Frontal cortex (tissue), 4 donors: ENCODE measurements around the gene MLN. TPM values are rescaled to one million over a fixed set of nuclear protein-coding genes. Genes with fewer than 3 reads are reported as not detected.

Experiments
- DNase-seq, 2 donors: peaks; one replicate each; pipeline ENCODE4 v3.0.0; 2012; ENCODE audit warnings: low spot score in 2 of 2
- FAIRE-seq: peaks from 2 replicates; lab custom pipeline; 2012; peaks lifted over from hg19 to GRCh38; lab: Jason Lieb, UNC
- total RNA-seq: library from RNA; depleted of rRNA; stranded (reverse); fragments of >200 nt; gene quantifications from one replicate; pipeline ENCODE4 v1.2.3, GENCODE V29; 2014
- donor health status: control.
- donor health status: control.
- donor health status: control.

The MLN gene
- total RNA-seq, 1 donor from 2014 or later = not detected

DNA sequence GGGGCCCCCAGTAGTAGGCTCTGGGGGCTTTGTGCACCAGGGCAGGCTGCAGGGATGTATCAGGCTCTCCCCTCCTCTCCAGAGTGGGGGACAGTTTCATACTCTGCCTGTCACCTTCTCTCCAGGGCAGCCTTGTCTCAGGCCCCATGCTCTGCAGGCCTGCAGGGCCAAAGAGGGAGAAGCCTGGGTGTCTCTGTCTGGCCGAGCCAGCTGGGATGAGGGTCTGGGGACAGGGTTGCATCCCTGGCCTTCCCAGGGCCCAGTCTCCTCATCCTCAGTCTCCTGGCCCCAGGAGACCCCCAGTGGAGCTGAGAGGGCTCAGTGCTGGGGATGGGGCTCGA is 42.3 kb downstream of the MLN start:
- FAIRE-seq = no peak

DNA sequence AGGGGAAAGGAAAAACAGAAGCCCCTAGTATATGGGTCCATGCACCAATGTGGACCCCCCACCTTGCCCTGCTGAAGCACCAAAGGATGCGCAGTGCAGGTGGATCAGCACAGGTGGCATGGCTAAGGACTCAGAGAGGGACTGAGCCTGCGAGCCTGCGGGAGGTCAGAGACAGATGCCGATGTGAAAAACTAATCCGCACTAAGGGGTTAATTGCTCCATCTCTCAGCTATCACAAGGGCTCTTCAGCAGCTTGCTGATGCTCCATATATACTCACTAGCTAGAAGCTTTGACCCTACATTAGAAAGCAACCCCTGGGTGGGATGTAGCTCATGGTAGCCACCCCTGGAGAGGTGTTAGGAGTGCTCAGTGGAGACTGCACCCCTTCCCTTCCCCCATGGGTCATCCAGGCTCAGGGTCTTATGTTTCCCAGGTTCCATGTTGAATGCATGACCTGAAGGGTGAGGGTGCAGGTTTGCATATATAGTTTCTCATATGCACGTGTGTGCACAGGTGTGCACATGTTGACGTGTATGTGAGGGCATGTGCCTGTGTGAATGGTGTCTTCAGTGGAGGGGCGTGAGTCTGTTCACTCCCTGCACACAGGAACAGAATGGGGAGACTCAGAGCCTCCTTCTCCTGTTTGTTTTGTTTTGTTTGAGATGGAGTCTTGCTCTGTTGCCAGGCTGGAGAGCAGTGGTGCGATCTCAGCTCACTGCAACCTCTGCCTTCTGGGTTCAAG is 43.7 kb downstream of the MLN start:
- FAIRE-seq = no peak
- no peak for DNase-seq

More for the DNA sequence above, 42.3 kb downstream of the MLN start:
- no peak for DNase-seq

DNA sequence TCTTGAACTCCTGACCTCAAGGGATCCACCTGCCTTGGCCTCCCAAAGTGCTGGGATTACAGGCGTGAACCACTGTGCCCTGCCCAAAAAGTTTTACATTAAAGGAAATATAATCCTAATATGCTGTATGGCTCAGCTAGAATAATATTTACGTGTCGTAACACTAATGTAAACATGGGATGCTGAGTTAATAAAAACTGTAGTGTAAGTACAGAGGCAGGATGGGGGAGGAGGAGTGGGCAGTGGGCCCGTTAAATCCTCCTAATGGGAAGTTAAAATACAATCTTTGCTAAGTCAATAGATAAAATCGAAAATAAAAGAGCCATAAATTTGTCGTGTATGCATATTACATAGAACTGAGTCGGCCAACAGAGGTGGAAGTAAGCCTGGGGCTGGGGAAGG is 45.0 kb downstream of the MLN start:
- DNase-seq (no peak), FAIRE-seq (no peak)

DNA sequence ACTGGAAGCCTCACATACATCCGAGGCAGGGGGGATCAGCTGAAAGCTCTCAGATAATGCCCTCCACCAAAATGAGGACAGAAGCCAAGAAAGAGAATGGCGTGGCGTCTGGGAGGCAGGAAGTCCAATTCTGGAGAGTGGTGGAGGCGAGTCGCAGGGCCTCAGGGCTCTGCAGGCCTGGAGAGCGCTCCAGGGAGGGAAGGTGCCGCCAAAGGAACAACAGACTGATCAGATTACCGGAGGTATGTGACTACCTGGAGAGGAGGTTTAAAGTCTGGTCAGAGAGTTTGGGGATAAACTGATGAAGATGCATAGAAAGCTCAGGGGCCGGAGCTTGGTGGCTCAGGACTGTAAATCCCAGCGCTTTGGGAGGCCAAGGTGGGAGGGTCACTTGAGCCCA is 45.9 kb downstream of the MLN start:
- no peak for DNase-seq
- no peak for FAIRE-seq

DNA sequence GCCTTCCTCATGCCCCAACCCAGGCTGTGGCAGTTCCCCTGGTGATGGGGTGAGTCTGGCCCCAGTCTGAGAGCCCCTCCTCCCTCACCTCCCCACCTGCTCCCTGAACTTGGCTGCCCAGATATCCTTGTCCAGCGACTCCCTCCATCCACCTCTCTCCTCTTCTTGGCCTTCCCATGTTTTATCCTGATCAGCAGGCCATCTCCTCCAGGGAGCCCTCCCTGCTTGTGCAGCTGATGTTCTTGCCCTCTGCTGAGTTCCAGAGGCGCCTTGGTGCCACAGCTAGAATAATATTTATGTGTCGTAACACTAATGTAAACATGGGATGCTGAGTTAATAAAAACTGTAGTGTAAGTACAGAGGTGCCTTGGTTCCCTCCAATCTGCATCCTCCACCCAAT is 46.7 kb downstream of the MLN start:
- FAIRE-seq = no peak

DNA sequence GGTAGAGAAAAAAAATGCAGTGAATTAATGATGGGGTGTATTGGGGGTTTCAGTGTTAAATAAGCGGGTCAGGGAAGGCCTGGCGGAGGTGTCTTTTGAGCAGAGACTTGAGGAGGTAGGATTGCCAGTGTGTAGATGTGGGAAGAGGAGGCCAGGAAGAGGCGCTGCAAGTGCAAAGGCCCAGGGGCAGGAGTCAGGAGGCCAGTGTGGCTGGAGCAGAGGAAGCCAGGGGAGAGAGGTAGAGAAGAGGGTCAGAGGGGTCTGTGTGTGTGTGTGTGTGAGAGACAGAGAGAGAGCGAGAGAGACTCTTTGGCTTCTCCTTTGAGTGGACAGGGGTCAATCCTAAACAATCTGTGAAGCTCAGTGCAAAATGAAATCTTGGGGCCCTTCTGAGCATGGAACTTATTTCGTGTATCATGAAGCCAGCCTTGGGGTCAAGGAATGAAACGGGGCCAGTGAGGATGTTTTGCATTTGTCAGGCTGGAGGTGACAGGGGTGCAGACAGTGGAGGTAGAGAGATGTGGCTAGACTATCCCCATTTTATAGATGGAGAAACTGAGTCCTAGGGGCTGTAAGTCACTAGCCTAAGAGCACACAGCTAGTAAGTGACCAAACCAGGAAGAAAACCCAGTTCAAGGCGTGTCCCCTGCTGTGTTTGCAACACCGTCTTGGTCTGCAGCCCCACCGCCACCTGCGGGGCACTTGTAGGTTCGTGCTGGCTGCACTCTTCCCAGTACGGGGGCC is 47.4 kb downstream of the MLN start:
- FAIRE-seq (no peak), DNase-seq (no peak)

More for the DNA sequence above, 46.7 kb downstream of the MLN start:
- DNase-seq = no peak

DNA sequence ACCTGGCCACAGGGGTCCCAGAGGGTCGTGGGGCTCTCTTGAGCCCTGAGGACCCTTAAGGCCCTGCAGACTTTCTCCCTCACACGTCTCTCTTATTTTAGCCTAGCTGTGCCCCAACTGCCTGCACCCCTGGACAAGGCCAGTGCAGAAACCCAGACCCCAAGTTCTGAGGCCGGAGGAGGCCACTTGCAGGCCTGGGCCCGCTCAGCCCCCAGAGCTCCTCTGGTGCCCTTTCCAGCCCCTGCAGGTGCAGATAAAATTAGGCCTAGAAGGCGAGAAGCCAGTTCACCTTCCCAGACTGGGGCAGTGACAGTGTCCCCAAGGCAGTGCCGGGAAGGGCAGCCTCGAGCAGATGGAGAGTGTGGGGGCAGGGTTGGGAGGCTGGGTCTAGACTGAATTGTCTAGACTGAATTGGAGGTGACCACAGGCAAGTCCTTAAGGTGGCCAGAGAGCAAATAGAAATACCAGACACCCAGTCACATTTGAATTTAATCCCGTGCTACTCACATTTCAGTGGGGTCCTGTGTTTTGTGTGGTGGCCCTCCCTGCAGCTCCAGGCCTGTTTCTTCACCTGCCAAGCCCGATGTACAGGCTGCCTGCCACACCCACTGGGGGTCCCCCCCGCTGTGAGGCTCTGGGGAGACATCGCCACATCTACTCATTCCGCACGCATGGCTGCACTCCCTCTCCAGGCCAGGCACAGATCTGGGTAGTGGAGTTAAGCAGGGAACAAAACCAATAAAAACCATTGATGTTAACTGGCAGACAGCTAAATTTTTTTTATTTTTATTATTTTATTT is 48.5 kb downstream of the MLN start:
- DNase-seq (no peak), FAIRE-seq (no peak)

DNA sequence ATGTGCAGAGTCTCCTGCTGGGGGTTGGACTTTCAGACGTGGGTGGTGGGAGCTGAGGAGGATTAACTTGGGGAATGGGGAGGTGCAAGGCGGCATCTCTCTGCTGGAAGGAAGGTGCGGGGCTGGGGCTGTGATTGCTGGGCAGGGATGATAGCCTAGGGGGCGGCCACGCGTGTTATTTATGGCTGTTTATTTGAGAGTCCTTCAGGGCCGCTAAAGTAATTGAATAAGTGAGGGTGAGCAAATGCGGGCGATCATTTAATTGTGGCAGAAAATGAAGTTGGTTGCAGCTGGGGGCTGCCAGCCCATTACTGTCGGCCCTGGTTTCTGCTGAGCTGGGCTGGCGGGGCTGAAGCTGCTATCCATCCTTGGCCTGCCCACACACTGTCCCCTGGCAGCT is 49.6 kb downstream of the MLN start:
- FAIRE-seq = no peak
- no peak for DNase-seq

DNA sequence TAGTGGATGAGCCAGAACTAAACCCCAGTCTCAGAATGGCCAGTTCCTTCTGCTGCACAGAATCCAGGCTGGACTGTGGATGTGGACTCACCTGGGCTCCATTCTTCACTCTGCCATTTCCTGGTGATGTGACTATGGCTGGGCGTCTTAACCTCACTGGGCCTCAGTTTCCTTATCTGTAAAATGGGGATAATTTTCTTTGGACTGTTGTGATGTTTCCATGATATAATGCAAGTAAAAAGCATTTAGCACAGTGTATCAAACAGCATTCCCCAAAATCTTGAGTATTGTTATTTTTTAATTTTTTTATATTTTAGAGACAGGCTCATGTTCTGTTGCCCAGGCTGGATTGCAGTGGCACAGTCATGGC is 51.2 kb downstream of the MLN start:
- DNase-seq = no peak
- FAIRE-seq = no peak

DNA sequence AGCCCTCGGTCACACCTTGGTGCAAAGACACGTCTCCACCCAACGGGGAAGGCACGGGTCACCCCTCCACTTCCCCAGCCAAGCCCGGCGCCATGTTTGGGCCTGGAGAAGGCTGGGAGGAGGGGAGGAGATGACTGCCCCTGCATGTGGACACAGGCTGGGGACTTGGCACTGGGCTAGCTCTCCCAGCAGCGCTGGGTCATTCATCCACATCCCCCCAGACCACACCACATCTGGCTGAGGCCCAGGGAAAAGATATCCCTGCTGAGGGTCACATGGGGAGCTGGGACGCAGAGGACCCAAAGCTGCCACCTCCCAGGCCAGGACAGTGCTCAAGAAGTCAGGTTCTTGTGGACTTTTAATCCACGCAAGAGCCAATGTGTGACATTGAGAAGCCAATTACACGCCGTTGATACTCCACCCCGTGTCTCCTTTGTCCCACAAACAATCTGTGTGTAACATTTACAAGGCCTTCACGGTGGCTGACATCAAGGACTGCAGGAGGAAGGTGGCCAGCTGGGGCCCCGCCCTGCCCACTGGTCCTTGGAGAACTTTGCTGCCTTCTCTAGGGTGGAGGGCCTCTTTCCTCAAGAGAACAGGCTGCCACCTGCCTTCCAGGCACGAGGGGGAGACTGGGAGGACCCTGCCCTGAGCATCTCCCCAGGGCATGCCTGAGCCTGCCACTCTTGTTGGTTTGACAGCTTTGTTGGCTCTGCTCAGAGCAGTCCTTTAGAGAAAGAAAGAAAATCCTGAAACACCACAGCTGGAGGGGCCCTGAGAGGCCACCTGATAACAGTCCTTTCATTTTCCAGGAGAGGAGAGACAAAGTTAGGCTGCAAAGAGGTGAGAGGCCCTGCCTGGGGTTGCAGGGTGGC is 51.8 kb downstream of the MLN start:
- DNase-seq (no peak), FAIRE-seq (no peak)

DNA sequence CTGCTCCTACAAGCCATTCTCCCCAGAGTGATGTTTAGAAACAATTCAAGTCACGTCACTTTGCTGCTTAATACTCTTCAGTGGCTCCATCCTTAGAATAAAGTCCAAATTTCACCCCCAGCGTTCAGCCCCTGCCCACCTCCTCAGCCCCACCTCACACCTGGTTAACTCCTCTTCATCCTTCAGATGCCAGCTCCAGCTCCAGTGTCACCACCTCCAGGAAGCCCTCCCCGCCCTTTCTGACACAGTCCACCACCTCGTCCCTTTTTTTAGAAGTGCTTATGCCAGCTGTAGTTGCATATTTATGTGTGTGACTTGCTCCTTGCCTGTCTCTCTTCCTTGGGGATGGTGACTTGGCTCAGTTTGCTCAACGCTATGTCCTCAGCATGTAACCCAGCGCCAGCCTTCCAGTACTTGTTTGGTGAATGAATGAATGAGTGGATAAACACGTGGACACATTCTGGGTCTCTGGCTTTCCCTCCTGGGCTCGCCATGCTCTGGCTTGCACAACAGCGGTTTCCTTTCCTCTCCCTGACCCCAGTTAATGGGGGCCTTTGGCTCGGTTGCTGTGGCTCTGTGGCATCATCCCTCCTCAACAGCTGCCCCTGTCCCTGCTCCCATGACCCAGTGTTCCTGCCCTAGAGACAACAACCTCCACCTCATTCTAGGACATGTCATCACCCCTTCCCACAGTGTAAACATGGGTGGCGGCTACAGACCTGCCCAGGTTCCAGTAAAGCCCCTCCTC is 53.4 kb downstream of the MLN start:
- DNase-seq = no peak
- FAIRE-seq = no peak

DNA sequence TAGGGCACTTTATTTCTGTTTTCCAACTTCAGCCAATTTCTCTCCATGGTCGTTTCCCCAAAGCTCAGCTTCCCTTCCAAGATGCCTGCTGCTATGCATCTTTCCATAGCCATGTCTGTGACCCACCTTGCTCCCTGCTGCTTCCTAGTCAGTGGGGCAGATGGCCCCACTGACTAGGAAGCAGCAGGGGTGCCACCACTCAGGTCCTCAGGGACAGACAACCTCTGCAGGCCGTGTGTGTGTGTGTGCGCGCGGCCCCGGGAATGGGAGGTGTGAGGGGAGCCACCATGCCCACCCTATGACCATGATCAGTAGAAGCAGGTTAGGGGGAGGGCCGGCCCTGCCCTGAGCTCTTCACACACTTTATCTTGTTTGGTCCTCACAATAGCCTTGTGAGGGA is 54.4 kb downstream of the MLN start:
- DNase-seq (no peak), FAIRE-seq (no peak)

DNA sequence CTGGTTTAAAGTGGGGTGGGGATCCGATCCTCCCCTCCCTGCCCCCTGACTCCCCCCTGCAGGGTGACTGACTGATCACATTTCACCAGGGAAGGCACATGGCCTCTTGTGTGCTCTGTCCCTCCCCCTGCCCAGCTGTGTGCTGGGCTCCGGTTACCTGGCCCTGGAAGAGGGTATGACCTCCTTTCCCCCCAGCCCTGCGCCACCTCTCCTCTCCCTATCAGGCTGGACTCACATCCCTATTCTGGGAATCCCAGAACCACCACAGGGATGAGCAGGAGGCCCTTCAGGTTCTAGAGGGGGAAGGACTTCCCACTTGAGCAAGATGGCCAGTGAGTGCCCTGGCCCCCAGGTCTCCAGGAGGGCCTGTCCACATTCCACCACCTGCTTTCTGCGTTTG is 55.0 kb downstream of the MLN start:
- no peak for FAIRE-seq
- DNase-seq = no peak

DNA sequence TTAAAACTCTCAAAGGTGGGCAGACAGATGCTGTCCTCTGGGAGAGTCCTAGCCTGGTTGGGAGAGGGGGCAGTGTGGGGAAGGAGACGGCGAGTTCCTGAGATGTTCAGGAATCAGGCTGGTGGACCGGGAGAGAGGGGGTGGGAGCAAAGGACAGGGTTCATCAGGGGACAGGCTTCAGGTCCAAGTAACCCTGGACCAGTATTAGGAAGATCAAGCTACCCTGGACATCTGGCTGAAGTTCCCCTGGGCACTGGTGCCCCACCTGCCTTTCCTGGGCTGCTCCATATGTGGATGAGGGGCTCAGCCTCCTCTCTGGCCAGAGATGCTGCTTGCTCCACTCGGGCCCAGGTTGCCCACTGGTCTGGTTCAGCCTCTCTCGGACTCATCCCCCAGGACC is 56.0 kb downstream of the MLN start:
- DNase-seq (no peak), FAIRE-seq (no peak)

DNA sequence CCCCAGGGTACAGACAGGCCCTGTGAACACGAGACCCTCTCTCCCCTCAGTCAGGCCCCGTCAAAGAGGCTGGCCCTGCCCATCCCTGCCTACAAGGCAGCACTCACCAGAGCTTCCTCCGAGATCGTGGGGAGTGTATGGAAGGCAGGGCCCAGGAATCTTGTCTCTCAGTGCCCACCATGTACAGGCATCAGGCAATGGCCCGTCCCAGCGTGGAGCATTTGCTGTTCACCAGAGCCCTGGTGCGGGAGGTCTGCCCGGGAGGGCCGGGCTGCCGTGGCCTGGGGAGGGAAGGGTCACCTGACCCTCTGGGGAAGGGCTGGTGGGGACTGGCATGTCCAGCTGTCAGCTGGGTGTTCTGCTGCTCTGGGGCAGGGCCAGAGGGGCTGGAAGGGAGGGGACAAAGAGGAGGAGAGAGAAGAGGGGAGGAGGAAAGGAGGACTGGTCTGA is 57.1 kb downstream of the MLN start, which contains the start of gene IP6K3:
TSS of gene IP6K3 (minus strand) at position 255 of the 450 bp plus-strand sequence. CDS start 11,429 bp downstream, outside the sequence.
- FAIRE-seq (peak; percentile 13), DNase-seq (peak; percentile 53 to 57)

DNA sequence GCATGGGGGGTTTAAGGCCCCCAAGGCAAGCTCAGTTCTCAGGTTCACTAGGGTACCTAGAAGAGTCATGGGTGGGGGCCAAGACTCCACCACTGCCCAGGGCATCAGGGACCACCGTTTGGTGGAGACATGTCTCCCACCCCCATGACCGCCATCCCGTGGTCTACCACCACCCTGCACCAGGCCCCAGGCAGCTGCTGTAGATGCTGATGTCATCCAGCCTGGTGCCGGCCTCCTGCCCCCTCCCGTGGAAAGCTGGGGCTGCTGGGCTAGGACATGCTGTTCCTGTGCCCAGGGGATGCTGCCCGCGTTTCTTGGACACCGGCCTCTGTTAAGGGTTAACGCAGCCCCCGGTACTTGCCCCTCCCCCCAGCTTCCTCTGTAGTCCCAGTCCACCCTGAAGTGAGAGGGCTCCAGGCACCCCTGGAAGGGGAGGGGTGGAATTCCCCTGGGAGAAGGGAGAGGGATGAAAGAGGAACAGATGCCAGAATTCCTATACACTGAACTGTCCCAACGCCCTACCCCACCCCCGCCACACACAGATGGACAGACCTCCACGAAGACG is 57.7 kb downstream of the MLN start:
- FAIRE-seq = no peak
- peak; percentile 41 to 58 for DNase-seq

DNA sequence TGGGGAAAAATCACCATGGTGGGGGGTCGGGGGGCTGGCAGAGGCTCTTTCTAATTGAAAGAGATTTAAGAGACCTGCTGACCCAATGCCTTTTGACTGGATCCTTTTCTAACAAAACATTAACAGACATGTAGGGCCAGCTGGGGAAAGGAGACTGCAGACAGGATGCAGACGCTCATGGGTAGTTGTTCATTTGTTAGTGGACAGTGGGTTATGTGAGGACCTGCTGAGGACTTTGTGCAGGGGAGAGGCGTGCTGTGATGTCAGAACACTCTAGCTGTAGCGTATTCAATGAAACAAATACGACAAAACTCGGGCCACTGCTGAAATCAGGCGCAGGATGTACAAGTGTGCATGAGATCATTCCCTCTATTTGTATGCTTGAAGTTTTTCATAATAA is 58.3 kb downstream of the MLN start:
- FAIRE-seq = no peak
- DNase-seq = no peak

DNA sequence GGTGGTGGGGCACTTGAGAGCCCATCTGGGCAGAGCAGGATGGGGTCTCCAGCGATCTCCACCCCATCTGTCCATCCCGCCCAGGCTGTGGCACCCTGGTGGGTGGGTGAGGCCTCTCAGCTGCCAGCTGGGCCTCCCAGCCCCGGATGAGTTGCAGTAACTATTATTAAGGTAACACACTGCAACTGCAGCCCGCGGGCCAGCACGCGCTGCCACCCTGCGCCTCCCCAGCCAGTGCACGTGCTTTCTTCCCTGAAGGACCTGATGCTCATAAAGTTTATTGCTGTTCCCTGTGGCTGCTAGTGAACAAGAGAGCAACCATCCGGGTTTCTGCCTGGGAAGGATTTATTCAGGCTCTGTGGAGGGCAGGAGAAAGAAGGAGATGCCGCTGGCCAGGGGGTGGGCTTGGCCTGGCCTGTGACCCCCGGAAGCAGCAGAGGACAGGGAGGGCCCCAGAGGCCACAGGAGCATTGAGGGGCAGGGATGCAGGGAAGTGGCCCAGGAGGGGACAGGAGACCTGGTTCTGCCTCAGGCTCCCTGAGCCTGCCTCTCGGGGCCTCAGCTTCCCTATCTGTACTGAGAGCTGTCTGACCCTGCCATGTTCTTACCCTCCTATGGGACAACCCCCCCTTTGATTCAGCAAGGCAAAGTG is 58.8 kb downstream of the MLN start:
- FAIRE-seq (no peak), DNase-seq (no peak)
